CD4-positive, alpha-beta T cell treated with Interferon alpha-2 for 1 hour (primary cell): ENCODE results near the gene SLC25A47.
"Not testable (repeated sequence)": the region's sequence is repeated elsewhere in the genome, so short reads cannot be mapped to it uniquely, and the experiment has no call there.

Experiments used
- DNase-seq, 2 donors: peaks; one replicate each; pipeline ENCODE4 v3.0.0-alpha.2; 2020 to 2022

Gene SLC25A47

DNA sequence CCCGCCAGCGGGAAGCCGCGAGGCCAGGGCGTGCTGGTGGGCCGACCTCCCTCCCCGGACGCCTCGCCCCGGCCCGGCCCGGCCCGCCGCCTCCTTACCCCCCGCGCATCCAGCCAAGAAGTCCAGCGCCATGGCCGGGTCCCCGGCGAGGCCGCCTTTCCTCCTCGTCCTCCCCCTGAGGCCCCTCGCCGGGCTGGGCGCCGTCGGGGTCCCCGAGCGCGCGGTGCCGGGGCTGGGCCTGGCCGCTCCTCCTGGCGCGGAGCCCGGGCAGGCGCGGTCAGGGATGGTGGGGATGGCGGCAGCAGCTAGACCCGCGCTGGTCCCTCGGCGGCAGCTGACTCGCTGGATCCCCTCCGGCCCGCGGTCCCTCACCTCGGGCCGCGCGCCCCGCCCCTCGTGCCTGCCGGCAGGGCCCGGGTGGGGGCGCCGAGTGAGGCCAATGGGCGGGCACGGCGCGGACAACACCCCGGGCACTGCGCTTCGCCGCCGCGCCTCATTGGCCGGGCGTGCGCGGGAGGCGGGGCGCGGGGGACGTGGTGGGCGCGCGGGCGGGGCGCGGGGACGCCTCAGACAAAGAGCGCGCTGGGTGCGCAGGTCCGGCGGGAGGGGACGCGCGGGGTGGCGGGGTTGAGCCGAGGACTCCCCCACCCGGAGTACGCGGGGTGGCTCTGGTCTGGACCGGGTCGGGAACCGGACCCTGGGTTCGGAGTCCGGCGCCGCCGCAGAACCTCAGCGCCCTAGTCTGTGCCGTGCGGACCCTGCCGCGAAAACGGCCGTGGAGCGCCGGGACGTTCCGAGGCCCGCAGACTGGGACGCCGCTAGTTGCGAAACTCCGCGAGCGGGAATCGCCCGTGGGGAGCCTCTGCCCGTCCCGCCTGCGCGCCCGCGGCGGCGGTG is 16.8 kb upstream of the SLC25A47 start, which contains the start of gene SLC25A29:
Gene SLC25A29, minus strand, starts transcription at position 344 of the 897 bp plus-strand sequence. Its CDS starts 212 bp downstream, at position 132.
- peak; percentile 72 to 81 for DNase-seq

DNA sequence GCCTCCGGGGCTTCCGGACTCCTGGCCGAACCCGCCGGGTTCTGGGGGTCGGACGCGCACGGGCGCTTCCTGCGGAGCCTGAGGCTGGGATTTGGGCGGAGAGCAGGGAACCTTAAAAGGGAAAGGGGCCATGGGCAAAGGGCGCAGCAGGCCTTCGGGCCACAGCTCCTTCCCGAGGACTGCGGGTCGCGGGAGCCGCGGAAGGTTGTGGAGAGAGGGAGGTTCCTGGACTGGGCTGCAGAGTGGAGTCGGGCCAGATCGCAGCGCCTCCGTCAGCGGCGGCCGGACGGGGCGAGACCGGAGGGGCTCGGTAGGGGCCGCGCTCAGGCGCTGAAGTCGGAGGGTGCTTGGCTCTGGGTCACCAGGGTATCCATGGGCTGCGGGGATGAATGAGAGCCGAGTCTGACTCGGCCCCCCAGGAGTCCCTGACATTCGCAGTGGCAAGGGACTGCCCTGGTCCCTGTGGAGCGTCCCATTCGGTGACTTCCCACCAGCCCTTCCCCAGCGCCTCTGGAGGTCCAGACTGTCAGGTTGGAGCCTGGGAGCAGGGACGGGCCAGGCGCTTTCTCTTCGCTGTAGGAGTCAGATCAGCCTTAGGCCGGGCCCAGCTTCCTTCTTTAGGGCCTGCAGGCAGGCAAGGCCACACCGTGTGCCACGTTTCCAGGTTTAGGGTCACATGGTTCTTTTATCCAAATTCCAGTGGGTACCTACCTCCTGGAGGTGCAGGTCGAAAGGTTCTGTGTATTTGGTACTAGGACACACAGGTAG is 16.0 kb upstream of the SLC25A47 start:
- DNase-seq = no peak

DNA sequence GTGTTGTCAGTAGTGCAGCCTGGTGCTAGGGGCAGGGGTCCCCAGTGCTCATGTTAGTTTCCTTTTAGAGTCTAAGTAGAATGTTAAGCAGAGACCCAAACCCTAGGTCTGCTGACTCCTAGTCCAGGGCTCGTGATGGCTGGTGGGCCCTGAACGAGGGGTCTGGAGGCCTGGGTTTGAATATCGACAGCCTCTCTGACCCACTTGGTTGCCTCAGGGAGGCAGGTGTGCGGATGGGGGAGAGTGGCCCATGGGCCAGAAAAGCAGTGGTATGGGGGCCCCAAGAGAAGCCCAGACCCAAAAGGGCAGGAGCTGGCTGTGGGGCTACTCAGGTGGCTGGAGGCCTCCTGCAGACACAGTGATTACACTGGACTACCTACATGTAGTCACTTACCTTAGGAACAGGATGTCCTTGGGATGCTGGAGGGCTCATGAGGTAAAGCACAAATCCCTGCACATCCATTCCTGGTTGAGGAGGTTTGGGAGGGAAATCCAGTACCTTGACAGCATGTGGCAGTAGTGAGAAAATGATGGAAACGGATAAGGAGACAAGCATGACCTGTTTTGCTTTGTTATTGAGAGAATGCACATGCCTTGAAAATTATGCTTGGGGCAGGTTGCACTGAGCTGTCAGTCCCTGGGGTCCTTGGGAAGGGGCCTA is 15.2 kb upstream of the SLC25A47 start:
- no peak for DNase-seq

DNA sequence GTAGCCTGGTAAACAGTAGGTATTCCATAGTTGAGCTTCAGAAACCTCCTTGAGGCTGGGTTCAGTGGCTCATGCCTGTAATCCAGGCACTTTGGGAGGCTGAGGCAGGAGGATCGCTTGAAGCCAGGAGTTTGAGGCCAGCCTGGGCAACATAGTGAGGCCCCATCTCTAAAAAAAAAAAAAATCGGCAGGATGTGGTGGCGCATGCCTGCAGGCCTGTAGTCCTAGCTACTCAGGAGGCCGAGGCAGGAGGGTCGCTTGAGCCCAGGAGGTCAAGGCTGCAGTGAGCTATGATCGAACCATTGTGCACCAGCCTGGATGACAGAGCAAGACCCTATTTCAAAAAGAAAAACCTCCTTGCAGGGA is 14.7 kb upstream of the SLC25A47 start:
- not testable (repeated sequence) for DNase-seq

DNA sequence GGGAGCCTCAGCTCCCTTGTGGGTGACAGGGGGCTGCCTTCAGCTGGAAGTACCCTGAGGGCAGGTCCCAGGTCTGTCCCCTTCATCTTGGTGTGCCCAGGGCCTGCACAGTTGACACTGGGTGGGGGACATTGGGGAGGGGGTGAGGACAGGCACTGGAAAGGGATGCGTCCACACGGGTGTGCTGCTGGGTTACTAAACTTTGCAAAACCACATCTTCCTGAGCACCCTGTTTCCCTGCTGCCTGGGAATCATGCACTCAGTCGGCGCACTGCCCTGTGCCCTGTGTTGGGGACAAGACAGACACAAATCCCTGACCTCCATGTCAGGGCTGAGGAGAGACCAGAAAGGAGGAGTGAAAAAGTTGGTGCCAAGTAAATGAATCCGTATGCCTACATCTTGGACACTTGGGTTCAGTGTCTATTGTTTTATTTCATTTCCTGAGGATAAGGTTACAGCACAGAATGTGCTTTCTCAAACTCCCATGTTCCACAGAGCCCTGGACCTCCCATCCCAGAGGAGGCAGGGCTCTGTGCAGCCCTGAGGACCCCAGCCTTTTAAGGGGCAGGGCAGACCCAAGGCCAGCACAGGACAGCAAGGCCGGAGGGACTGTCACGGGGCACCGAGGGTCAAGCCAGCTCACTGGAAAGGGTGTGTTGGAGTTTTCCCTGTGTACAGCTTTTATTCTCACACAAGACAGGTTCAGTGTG is 14.0 kb upstream of the SLC25A47 start:
- no peak for DNase-seq

DNA sequence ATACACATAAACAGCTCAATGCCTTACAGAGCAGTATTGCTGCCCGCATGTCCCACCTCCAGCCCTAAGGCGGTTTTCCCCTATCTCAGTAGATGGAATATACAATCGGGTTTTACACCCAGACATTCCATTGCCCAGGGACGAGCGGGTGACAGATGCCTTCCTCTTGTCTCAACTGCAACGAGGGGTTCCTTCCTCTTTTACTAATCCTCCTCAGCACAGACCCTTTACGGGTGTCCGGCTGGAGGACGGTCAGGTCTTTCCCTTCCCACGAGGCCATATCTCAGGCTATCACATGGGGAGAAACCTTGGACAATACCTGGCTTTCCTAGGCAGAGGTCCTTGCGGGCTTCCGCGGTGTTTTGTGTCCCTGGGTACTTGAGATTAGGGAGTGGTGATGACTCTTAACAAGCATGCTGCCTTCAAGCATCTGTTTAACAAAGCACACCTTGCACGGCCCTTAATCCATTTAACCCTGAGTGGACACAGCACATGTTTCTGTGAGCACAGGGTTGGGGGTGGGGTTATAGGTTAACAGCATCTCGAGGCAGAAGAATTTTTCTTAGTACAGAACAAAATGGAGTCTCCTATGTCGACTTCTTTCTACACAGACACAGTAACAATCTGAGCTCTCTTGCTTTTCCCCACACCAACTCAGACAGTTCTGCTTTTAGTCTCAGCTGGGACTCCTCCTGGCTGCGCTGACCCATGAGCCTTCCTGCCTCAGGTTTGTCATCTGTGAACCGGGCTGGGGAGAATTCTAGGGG is 10.8 kb upstream of the SLC25A47 start:
- DNase-seq = not testable (repeated sequence)

DNA sequence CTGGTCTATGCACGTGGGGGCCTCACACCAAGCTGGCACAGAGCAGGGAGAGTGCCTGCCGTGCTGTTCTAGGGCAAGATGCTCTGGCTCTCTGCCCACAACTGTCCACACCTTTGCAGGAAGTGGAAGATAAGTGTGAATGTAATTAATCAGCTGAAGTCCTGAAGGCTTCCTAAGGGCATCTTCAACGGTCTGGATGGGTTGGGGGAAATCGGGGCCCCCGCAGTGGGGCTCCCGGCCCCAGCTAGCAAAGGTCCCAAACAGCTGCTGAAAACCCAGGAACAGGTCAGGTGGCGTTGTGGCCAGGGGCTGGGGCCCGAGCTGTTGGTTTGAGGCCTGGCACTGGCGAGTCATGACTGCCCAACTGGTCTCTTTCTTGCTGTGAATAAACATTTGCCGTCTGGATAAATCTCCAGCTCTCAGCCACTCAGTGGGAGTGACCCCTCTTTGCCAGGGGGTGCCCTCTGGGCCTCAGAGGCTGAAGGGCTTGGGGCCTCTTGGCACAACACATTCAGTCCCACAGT is 10.2 kb upstream of the SLC25A47 start:
- DNase-seq = no peak

DNA sequence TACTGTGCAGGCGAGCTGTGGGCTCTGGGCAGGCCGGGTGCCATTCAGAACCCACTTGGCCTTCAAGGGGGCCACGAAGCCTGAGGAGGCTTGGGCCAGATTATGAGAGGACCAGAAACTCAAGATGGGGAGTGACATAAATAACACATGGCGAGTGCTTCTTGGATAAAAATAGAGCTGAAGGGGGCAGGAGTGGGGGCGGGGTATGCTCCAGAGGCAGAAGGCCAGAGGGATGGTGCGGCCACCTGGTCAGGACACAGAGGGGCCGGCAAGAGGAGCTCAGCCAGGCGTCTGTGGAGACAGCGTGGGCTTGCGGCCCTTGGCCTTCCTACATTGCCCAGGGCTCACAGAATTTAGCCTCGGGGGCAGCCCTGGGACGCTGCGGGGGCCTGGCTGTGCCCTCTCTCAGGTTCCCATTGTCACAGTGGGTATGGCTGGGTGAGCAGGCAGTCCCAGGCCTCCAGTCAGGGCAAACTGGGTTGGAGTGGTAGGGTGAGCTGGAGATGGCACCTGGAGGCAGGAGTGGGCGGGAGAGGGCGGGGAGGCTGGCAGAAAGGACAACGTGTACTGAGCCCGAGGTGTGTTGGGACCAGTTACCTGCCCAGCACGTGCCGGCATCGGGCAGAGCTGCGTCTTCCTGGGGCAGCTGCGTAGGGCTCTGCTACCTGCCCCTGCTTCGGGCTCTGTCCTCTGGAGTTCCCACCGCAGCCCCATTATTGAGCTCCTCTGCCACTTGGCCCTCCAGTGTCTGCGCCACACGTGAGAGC is 9.5 kb upstream of the SLC25A47 start:
- DNase-seq = no peak

DNA sequence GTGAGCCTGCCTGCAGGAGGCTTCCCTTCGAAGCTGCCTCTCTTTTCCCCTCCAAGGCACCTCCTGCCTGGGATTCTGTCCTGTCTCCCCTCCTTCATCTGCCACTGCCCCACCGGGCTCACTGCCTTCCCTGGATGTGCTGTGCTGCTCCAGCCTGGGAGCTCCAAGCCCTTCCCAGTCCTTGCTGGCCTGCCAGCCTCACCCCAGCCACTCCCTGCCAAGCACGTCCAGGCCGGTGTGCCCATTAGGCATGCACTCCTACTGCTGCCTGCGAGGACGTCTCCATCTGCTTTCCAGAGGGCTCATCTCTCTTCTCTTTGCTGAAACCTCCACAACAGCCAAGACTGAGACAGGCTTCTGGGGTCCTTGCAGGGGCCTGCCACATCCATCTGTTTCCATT is 8.4 kb upstream of the SLC25A47 start:
- DNase-seq = no peak

DNA sequence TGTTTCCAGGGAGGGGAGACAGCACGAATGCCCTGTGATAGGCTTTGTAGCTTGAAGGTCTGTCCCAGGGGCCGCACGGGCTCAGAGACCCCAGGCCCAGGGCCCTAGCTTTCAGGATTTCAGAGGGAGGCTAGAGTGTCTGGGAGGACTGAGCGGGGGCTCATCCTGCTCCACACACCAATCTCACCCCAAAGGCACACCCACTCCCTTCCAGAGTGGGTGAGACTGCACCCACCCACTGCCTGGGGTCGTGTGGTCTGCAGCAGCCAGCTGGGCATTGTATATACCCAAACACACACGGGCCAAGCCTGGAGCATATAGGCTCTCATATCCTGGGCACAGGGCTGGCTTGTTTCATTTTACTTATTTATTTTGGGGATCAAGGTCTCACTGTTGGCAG is 5.8 kb upstream of the SLC25A47 start:
- no peak for DNase-seq

DNA sequence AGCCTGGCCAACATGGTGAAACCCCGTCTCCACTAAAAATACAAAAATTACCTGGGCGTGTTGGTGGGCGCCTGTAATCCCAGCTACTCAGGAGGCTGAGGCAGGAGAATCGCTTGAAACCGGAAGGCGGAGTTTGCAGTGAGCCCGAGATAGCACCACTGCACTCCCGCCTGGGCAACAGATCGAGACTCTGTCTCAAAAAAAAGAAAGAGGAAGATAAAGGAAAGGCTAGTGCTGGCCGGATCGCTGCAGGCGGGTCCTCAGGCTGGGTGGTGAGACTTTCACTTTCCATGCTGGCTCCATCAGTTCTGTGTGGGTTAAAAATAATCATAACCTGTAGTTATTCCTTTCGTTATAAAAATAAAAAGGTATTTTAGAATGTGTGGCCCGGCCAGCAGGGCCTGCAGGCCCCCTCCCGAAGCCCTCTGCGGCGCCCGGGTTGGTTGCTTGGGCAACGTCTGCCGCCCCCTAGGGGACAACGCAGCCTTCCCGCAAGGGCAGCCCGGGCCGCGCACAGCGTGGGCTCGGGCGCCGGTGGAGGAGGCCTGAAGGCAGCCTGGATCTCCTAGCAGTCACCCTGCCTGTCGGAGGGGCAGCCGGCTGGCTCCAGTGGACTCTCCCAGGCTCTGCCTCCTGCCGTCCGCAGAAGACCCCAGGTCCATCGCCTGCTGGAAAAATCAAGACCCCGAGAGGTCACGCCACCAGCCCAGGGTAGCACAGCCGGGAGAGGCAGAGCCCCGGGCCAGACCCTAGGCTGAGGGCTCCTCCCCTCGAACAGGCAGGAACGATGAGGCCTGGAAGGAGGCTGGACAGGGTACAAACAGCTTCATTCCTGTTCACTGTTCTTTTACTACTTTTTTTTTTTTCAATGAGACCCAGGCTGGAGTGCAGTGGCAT is 5.0 kb upstream of the SLC25A47 start:
- peak; percentile 73 to 78 for DNase-seq

DNA sequence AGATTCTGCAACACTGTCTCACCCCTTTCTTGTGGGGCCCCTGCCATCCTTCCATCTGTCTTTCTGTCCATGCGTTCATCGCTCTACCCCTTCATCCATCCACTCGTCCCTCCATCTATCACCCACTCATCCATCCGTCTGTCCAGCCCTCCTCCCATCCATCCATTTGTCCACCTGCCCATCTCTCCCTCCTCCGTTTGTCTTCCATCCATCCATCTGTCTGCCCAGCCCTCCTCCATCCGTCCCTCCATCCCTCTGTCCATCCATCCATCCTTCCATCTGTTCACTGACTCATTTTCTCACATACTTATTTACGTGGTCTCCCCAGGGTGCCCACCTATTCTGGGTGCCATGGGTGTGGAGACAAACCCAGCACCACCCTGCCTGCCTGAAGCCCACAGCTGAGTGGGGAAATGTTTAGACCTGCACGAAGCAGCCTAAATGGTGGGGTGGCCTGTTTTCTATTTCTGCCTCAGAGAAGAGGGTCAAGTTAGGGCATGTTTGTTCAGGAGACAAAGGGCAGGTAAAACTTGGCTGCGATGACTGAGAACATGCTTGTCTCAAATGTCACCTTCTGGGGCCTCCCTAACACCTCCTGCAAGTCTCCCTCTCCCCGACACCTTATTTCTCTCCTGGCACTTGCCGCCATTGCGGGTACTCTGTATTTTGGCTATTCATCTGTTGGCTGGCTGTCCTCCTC is 2.8 kb upstream of the SLC25A47 start:
- DNase-seq = no peak

DNA sequence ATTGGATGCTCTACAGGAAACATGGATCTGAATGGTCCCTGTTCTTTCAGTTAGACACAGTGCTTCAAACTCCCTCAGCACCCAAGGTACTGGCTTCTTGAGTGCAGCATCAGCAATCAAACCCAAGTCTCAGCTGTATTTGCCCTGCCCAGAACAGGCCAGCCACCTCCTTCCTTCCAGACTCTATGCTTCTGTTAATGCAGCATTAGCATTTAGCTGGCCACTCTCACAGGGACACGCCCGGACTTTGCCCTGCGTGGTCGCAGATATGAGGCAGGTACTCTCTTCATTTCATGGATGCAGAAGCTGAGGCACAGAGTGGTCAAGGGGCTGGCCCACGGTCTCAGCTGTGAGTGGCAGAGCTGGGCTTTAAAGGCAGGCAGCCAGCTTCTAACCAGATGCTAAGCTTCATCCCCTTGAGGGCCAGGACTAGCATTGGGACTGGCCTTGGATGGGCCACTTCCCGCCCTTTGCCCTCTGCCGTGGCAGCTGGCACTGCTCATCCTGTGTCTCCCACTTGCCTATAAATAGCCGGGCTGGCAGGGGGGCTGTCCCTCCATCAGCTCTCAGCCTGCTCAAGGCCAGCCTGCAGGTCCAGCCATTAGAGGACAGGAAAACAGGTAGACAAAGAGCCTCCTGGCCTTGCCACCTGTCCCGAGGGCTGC is 1.5 kb upstream of the SLC25A47 start:
- DNase-seq = no peak

DNA sequence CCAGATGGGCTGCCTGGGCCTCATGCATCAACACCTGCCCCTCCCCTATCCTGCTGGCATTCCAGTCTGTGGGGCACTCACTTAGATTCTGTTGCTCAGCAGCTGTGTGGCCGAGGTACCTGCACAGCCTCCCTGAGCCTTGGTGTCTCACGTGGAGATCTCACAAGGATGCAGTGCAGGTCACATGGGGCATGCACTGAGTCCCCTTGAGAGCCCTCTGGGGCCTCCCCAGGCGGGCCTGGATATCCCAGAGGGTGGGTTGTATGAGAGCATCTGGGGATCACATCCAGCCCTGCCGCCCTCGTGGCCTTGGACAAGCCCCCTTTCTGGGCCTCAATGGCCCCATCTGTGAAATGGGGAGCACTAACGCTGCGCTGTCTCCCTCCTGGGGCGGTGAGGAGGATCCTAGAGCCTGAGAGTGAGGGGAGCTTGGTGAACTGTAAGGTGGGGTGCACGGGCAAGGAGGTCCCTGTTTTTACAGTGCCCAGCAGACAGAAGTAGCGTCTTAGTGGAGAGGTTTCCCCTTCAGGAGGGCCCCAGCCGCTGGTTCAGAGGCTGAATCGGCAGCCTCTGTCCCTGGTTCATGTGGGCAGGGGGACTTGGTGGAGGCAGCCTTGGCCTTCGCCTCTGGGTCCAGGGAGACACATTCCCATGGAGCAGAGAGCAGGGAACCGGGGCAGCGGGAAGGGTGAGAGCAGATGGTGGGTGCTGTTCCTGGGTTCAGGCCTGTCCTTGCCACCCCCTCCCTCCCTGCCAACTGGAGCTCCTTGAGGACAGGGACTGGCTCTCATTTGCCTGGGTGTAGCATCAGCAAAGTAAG is 791 bp upstream of the SLC25A47 start:
- no peak for DNase-seq

DNA sequence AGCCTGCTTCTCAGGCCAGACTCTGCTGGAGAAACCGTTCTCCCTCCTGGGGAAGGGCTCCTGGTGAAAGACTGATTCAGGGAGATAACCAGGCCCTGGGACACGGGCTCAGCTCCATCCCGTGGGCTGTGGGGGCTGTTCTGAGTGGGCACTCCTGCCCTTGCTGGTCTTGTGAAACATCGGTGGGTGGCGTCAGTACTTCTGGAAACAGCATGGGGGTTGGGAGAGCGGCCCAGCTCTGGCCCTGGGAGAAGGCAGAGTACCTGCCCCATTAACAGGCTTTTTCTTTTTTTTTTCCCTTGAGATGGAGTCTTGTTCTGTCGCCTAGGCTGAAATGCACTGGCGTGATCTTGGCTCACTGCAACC is 786 bp downstream of the SLC25A47 start:
- DNase-seq = no peak

DNA sequence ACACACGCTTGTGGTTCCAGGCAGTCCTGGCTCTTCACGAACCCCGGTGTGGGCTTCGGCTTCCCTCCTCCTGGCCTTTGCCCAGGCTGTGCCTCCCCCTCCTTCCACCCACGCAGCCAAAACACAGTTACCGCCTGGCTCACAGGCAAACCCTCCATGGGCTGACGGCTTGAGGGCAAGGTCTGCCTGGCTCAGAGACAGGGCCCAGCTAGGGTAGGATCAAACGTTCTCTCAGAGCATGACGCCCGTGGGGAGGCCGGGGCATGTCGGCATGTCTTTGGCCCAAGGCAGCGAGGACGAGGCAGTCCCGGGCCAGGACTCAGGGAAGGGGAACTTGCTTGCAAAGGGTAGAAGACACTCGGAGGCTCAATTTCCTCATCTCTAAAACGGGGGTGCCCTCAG is 2.1 kb downstream of the SLC25A47 start:
- no peak for DNase-seq

DNA sequence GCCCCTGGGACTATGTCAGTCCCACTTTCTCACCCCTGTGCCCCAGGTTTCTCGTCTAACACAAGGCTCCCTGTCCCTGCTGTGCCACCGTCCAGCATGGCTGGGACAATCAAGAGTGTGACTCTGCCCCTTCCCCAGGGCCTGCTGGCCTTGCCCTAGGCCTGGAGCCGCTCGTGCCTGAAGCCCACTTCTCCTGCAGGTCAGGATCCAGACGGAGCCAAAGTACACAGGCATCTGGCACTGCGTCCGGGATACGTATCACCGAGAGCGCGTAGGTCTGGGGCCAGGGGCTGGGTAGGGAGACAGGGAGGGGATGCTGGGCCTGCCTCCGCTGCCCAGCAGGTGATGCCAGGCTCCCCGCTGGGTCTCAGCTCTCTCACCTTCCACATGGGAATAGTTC is 2.8 kb downstream of the SLC25A47 start:
- DNase-seq = no peak

DNA sequence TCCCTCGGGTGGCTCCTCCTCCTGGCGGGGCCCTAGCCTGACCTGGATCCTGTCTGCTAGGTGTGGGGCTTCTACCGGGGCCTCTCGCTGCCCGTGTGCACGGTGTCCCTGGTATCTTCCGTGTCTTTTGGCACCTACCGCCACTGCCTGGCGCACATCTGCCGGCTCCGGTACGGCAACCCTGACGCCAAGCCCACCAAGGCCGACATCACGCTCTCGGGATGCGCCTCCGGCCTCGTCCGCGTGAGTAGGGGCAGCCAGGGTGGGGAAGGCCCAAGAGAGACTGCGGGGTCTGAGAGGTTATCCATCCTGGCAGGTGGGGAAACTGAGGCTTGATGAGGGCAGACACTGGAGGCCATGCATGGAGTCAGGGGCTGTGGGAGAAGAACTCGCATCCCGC is 4.0 kb downstream of the SLC25A47 start:
- no peak for DNase-seq
